ENCODE data around the gene VNN1. TPM values are rescaled to one million over a fixed set of nuclear protein-coding genes. Genes with fewer than 3 reads are reported as not detected.

VNN1 gene
- total RNA-seq, 1 experiment from 2014 or later: not detected

- Histone ChIP-seq H3K9me3 (ENCODE audit: control insufficient read depth in 1 of 2, insufficient read depth in 1 of 2, low read depth in 1 of 2, low read length in 2 of 2) (no peaks in the 10 kb centered on the region), H3K27ac (ENCODE audit: low read depth, low read length) (no peak overlapping the region), H2AFZ (ENCODE audit: low read depth, low read length, poor library complexity, severe bottlenecking) (no peak overlapping the region), H3K27me3 (ENCODE audit: insufficient read depth, low read length) (no peaks in the 10 kb centered on the region), H3K79me2 (ENCODE audit: insufficient read depth, low read length) (no peaks in the 10 kb centered on the region), H4K20me1 (ENCODE audit: insufficient read depth) (no peaks in the 10 kb centered on the region), H3K9me2 (ENCODE audit: insufficient read depth) (no peaks in the 10 kb centered on the region), H3K4me3 (replicated peaks in 1 of 2; ENCODE audit: low read depth in 1 of 2, low read length in 2 of 2) (no peak overlapping the region), H3K4me1 (ENCODE audit: control insufficient read depth in 1 of 2, insufficient read depth in 2 of 2, low read length in 2 of 2) (no peaks in the 10 kb centered on the region; a peak in 1 of 4 replicates), H3K9ac (ENCODE audit: low read length) (no peak overlapping the region), H3K36me3 (ENCODE audit: control insufficient read depth in 1 of 2, insufficient read depth in 2 of 2, low read length in 2 of 2) (no peaks in the 10 kb centered on the region), H3K4me2 (ENCODE audit: low read length) (no peak overlapping the region)
- ChIA-PET RAD21 (ENCODE audit: low non-redundant PET in 1 of 2, low total read pairs in 2 of 2, uncharacterized antibody in 2 of 2, unreplicated experiment in 2 of 2) (no interaction called here), CTCF (interaction anchor here (1.2 to 2.3 kb wide), 4 partner anchors 12 to 436 kb away, joined by 4 to 5 read pairs (median 5); no protein-coding TSS in a partner anchor), POLR2A (no interaction called here)
- intact Hi-C loops (cut with micrococcal nuclease): loop anchor here (1.0 to 2.0 kb wide), 2 partner anchors 47 to 185 kb away; no protein-coding TSS in a partner anchor
- no peak for TF ChIP-seq CEBPB (IDR thresholded peaks at IDR 0.05; ENCODE audit: low read depth)
- no peak for TF ChIP-seq POLR2A (IDR thresholded peaks at IDR 0.05; ENCODE audit: borderline replicate concordance, extremely low read depth, insufficient read depth, insufficient read length)
- TF ChIP-seq JUND (IDR thresholded peaks at IDR 0.05): no peak
- no peak for TF ChIP-seq ZNF274 (IDR thresholded peaks at IDR 0.05; ENCODE audit: low read depth, low read length)
- no peak for TF ChIP-seq REST (IDR thresholded peaks at IDR 0.05; ENCODE audit: low read depth)
- TF ChIP-seq EZH2 (IDR thresholded peaks at IDR 0.05): no peak
- no peak for TF ChIP-seq ATF3 (IDR thresholded peaks at IDR 0.05)
- TF ChIP-seq CTCF (IDR thresholded peaks at IDR 0.05 in 2 of 3, conservative IDR thresholded peaks at IDR 0.05 in 1 of 3; ENCODE audit: borderline replicate concordance in 1 of 3, insufficient read depth in 1 of 3, low read depth in 2 of 3, low read length in 2 of 3): no peak
- TF ChIP-seq TCF7L2 (IDR thresholded peaks at IDR 0.05; ENCODE audit: borderline replicate concordance, extremely low read depth, insufficient read depth, insufficient read length): no peak
- TF ChIP-seq POLR2AphosphoS5 (IDR thresholded peaks at IDR 0.05; ENCODE audit: low read depth, low read length): no peak
- no peak for TF ChIP-seq RAD21 (IDR thresholded peaks at IDR 0.05; ENCODE audit: low read depth)
- no peak for TF ChIP-seq EZH2phosphoT487 (IDR thresholded peaks at IDR 0.05; ENCODE audit: borderline replicate concordance)
- no peak for TF ChIP-seq CBX3 (IDR thresholded peaks at IDR 0.05; ENCODE audit: low read depth)
- no TSS peak for BruUV-seq (replicated peaks)
- ATAC-seq (no peak), DNase-seq (ENCODE audit: low read depth, low spot score) (no peak)
Observed at GRCh38 chr6:132715881-132716637, 2.2 kb upstream of the VNN1 start.

Data from HCT116 (cell line).